ENCODE data around the gene SDHAF4.
"Not testable (repeated sequence)": the region's sequence is repeated elsewhere in the genome, so short reads cannot be mapped to it uniquely, and the experiment has no call there.

SDHAF4 gene

GRCh38 chr6:70593118-70593486, 26.4 kb downstream of the SDHAF4 start:
- DNase-seq, result no peak

GRCh38 chr6:70599187-70599586, 32.5 kb downstream of the SDHAF4 start:
- no peak for DNase-seq

GRCh38 chr6:70601014-70601413, 34.3 kb downstream of the SDHAF4 start:
- no peak for DNase-seq

GRCh38 chr6:70604254-70604653, 37.5 kb downstream of the SDHAF4 start:
- DNase-seq, result no peak

- not testable (repeated sequence) for DNase-seq
Measured at GRCh38 chr6:70607371-70607770, 40.6 kb downstream of the SDHAF4 start.

GRCh38 chr6:70609181-70609580, 42.5 kb downstream of the SDHAF4 start:
- not testable (repeated sequence) for DNase-seq

GRCh38 chr6:70616728-70617260, 50.1 kb downstream of the SDHAF4 start:
- no peak for DNase-seq

- no peak for DNase-seq
Measured at GRCh38 chr6:70620746-70621145, 54.0 kb downstream of the SDHAF4 start.

- DNase-seq, result no peak
Measured at GRCh38 chr6:70622461-70622860, 55.7 kb downstream of the SDHAF4 start.

- DNase-seq, result no peak
Measured at GRCh38 chr6:70625436-70625835, 58.7 kb downstream of the SDHAF4 start.

GRCh38 chr6:70627500-70628254, 60.9 kb downstream of the SDHAF4 start:
- DNase-seq, result no peak

- DNase-seq, result no peak
Measured at GRCh38 chr6:70629929-70630328, 63.2 kb downstream of the SDHAF4 start.

GRCh38 chr6:70633870-70634269, 67.1 kb downstream of the SDHAF4 start:
- no peak for DNase-seq

- DNase-seq, result no peak
Measured at GRCh38 chr6:70636596-70636995, 69.9 kb downstream of the SDHAF4 start.

- no peak for DNase-seq
Measured at GRCh38 chr6:70638468-70638867, 71.7 kb downstream of the SDHAF4 start.

Measured in NCI-H146 (cell line).